ENCODE results near the gene VASP.

VASP gene

DNA sequence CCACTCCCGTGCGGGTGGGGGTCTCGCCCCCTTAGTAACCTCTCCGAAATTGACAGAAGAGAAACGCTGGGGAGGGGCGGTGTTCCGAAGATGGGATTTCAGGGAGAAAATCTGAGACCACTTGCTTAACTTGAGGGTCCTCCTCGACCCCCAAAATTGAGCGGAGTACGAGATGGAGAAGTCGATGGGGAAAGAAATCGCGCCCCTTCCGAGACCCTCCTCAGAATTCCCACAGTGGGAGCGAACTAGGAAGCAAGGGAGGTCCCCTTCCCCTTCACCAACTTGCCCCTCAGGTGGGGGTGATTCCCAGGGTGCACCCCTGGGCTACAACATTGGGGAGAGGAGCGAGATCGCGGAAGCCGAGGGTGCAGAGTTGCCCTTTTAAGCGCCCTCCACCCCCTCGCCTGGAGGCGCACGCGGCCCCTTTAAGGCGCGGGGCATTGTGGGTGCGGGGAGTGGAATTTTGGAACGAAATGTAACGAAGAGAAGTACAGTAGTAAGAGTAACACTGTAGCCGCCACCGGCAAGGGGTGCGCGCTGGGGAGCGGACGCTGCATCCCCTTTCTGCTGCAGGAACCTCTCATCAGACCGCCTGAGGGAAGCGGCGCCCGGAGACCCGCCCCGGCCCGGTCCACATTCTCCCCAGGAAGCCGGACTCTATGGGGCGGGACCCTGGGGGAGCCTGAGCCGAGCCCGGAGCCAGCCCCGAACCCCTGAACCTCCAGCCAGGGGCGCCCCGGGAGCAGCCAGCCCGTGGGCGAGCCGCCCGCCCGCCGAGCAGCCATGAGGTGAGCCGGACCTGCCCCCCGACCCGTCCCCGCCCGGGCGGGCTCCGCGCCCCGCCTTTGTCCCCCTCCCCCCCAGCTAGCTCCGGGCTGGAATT is at the start of gene VASP:
TSS of gene VASP (plus strand) at position 491 of the 883 bp plus-strand sequence. CDS start at position 784, 293 bp downstream.
- peak; percentile 51 for DNase-seq

DNA sequence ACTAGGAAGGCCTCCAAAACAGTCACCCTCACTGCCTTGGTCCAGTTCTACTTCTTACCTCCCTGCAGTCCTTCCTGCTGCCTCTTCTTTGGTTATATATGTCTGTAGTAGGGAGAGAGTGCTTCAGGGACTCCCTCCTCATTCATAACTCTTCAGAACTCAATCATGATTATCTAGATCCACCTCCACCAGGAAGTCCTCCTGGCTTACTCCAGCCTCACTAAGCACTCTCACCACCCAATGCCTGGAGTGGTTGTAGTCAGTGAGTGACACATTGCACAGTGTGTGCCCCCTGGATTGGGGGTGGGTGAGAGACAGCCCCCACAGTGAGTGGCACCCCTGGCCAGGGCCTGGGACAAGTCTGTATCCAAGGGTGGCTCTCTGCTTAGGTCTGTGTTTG is 49.5 kb upstream of the VASP start:
- DNase-seq = no peak

DNA sequence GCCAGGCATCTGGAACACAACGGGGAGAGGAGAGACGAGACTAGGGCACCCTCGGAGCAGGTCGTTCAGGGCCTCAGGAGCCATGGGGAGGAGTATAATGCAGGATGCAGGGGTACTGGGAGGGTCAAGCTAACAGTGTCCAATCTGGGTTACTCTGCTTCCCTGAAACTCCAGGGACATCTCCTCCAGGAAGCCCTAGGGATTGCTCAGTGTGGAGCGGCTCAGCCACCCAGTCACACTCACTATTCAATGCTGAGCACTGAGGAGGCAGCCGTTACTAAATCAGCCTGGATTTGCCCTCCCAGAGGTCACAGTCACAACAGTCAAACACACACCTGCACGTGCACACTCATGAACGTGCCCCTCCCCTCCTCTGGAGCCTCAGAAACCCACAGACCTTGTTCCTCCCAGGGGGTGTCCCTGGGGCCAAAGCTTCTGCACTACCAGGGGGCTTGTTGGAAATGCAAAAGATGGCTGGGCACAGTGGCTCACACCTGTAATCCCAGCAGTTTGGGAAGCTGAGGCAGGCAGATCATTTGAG is 46.4 kb upstream of the VASP start:
- no peak for DNase-seq

DNA sequence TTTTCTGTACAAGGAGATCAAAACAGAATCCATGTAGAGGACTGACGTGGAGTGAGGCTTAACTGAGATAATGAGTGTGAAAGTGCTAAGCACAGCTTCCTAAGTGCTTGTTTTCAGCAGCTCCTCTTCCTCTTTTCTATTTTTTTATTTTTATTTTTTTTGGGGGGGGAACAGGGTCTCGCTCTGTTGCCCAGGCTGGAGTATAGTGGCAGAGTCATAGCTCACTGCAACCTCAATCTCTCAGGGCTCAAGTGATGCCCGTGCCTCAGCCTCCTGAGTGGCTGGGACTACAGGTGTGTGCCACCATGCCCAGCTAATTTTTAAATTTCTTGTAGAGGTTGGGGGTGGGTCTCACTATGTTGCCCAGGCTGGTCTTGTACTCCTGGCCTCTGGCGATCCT is 45.1 kb upstream of the VASP start:
- DNase-seq = no peak

DNA sequence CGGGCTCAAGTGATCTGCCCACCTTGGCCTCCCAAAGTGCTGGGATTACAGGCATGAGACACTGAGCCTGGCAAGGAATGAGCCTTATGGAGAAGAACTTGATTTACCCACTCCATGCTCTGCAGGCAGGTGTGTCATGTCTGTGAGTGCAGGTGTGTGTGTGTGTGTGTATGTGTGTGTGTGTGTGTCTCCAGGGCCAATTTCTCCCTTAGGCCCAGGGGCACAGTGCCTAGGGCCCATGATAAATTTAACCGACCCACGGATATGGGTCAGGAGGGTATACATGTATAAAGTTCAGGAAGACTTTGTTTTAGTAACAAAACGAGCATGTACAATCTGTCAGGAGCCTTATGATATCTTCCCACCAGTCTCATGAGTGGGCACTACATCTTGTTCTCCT is 44.0 kb upstream of the VASP start:
- no peak for DNase-seq

DNA sequence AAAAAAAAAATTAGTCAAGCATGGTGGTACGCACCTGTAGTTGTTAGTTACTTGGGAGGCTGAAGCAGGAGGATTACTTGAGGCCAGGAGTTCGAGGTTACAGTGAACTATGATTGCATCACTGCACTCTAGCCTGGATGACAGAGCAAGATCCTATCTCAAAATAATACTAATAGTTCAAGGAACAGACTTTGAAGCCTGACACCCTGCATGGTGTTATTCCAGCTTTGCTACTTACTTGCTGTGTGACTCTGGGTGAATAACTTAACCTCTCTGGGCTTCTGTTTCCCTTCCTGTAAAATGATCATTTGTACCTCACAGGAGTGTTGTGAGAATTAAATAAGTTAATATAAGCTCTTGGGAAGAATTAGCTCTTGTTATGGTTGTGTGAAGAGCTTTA is 43.0 kb upstream of the VASP start:
- no peak for DNase-seq

DNA sequence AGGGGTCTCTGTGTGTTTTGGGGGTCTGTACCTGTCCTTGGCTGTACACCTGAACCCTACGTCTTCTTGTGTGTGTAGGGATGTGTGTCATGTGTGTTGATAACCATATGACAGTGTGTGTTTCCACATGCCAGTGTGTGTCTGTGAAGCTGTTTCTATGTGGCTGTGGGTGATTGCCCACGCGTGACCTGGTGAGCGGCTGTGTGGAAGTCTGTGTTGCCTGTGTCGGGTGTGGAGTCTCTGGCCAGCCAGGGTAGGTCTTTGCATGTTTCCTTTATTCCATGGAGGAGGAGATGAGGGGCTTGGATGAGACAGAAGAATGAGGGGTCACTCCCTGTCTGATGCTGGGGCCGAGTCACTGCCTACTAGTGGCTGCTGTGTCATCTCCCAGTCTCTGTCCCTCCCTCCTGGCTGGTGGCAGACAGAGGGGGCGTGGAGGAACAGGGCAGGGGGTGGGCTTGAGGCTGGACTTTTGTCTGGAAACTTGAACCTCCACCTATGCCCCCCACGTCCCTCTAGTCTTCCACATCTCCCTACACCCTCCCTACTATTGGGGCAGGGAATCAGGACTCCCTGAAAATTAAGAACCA is 42.3 kb upstream of the VASP start:
- no peak for DNase-seq

DNA sequence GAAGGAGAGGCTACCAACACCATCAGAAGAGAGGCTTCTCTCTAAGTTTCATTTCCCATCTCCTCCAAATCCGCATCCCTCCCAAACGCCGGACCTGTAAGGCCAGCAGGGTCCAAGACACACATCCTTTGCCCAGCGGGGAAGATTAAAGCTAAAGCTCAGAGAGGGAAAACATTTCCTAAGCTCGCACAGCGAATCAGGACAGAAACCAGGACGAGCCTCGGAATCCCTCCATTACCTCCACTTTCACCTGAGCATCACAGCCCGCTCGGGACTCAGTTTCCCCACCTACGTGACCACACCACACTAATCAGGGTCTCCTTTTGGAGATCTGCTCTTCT is 40.2 kb upstream of the VASP start:
- DNase-seq = no peak

DNA sequence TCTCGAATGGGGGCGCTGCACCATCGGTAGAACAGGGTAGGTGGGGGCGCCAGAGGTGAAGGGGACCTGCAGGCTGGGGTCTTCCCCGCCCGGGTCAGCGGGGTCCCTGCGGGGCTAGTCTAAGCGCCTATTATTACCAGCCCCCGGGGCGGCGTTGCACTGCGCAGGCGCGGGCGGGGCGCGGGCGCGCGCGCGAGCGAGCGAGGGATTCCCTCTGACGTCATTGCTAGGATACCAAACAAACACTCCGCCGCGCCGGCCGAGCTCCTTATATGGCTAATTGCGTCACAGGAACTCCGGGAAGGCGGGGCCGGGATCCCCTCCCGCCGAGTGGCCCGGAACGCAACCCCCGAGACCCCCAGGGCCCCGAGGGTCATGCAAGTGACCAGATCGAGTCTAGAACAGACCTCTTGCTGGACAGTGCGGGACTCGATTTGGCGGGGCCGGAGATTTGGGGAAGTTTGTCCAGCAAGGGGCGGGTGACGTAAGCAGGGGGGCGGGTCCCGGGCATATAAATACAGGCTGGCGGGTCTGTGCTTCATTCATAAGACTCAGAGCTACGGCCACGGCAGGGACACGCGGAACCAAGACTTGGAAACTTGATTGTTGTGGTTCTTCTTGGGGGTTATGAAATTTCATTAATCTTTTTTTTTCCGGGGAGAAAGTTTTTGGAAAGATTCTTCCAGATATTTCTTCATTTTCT is 39.7 kb upstream of the VASP start, which contains the start of gene FOSB:
TSS of gene FOSB (plus strand) at position 541 of the 703 bp plus-strand sequence. CDS start 591 bp downstream, outside the sequence.
- DNase-seq = peak; percentile 43

DNA sequence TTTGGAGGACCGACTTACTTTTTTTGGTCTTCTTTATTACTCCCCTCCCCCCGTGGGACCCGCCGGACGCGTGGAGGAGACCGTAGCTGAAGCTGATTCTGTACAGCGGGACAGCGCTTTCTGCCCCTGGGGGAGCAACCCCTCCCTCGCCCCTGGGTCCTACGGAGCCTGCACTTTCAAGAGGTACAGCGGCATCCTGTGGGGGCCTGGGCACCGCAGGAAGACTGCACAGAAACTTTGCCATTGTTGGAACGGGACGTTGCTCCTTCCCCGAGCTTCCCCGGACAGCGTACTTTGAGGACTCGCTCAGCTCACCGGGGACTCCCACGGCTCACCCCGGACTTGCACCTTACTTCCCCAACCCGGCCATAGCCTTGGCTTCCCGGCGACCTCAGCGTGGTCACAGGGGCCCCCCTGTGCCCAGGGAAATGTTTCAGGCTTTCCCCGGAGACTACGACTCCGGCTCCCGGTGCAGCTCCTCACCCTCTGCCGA is 39.1 kb upstream of the VASP start:
- DNase-seq = no peak

DNA sequence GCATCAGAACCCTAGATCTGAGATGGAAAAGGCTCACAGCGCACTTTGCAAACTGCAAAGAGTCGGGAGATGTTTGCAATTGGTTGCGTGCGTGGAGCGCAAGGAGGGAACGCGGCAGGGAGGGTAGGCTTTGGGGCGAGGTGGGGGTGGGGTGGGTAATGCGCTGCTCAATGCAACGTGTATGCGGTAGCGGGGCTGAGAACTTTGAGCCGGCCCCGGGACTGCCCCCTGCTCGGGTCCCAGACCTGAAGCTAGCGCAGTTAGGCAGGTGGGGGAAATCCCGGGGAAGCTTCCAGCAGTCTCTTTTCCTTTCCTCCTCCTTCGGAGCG is 38.5 kb upstream of the VASP start:
- DNase-seq = no peak

DNA sequence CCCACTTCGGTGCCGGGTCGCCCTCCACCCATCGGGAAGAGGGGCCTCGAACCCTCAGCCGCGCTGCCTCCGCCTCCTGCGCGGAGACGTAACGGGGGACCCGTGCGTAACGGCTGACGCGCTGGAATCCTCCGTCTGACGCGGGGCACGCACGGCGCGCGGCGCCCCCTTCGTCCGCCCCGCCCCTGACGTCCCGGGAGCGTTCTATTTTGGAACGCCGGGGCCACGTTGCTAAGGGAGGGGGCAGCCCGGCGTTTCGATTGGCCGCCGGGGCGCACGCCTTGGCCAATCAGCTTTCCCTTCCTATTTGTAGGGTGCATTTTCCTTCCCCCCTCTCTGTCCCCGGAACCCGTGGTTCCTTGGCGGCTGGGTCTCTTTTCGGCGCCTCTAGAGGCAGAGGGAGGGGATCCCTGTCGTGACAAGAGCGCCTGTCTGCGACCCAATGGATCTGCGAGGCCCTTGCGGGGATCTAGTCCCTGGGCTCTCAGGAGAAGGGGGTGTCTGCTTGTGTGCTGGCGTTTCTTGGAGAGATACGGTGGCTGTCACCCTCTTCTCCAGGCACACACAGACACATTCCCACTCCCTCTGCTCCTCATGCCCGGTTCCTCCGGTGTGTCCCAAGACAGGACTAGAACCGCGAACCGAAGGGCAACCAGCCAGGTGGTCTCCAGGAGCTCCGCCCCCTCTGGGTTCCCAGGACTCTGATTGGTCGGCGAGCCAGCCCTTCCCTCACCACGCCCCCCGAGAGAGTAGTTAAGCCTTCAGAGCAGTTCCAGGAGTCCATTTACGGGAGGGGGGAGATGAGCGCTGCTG is 37.9 kb upstream of the VASP start:
- peak; percentile 80 for DNase-seq

DNA sequence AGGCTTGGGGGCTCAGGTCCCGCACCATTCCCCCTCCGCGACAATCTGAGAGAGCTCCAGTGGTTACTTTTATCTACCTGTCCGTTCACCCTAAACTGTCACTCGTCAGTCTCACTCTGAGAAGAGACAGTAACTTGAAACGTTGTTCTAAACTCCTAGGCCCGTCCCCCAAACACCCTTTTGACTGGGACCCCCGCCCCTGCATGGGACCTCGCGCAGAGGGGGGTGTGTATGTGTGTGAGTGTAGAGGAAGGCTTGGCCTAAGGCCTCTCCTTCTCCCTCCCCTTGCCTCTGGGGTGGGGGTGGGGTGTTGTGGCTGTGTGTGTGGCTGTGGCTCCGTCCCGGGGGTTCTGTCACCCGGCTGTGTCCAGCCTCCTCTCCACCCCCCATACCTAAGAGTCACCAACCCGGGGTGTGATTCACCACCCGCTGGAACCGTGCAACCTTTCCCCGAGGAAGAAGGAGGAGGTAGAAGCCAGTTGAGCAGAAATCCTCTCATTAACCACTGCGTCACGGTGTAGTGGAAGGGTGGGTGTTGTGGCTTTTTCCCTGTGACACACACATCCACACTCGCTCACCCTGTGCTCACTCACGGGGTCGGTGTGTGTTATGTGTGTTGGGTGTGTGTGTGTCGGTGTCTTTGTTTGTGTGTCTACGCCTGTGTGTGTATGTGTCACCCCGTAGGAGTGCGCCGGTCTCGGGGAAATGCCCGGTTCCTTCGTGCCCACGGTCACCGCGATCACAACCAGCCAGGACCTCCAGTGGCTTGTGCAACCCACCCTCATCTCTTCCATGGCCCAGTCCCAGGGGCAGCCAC is 37.1 kb upstream of the VASP start:
- DNase-seq = no peak

DNA sequence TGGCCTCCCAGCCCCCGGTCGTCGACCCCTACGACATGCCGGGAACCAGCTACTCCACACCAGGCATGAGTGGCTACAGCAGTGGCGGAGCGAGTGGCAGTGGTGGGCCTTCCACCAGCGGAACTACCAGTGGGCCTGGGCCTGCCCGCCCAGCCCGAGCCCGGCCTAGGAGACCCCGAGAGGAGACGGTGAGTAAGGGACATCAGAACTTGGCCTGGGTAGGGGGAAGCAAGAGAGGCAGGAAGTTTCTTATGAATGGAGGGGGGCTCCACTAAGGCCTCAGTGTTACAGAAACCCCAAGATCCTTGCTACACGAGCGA is 36.6 kb upstream of the VASP start:
- no peak for DNase-seq

DNA sequence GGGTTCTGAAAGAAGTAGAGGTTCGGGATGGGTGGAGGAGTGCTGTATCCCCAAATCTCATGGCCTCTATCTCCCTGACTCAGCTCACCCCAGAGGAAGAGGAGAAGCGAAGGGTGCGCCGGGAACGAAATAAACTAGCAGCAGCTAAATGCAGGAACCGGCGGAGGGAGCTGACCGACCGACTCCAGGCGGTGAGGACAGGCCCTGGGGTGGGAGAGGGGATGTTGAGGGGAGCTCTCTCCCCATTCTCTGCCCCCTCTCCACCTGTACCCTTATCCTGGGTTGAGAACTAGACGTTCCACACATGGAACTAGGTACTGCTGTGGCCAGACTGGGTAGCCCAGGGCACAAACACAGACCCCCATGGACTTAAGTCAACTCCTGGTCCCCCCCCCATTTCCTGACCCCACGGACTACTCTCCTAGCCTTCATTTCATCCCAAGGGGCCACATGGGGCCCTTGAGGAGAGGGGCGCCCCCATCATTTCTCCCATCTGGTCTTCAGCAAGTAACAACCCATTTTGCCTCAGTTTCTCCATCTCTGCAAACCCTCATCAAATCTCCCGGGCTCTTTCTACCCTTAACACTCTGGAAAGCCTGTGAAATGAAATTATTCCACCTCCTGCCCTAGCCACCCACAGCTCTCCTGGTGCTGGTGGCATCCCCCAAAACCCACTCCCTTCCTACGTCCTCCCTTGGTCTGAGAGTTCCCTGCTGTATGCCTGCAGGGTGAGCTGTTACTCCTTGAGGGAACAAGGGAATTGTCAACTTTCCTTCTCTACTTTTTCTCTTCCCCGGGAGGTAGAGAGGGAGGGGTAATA is 36.0 kb upstream of the VASP start:
- DNase-seq = no peak

DNA sequence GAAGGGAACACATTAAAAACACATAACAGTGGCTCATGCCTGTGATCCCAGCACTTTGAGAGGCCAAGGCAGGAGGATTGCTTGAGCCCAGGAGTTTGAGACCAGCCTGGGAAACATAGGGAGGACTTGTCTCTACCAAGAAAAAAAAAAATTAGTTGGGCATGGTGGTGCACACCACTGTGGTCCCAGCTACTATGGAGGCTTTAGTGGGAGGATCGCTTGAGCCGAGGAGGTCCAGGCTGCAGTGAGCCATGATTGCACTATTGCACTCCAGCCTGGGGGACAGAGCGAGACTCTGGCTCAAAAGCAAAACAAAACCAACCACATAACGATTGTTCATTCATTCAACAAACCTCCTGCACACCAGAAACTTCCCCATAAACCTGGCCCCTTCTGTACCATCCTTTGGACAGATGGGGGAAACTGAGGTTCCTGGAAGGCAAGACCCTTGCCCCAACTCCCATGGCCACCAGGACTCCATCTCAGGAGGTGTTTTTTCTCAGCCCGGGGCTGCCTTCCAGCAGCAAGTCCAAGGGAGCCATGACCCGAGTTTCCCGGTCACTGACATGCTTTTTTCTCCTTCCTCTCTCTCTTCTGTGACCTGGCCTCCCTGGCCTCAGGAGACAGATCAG is 35.2 kb upstream of the VASP start:
- DNase-seq = no peak

DNA sequence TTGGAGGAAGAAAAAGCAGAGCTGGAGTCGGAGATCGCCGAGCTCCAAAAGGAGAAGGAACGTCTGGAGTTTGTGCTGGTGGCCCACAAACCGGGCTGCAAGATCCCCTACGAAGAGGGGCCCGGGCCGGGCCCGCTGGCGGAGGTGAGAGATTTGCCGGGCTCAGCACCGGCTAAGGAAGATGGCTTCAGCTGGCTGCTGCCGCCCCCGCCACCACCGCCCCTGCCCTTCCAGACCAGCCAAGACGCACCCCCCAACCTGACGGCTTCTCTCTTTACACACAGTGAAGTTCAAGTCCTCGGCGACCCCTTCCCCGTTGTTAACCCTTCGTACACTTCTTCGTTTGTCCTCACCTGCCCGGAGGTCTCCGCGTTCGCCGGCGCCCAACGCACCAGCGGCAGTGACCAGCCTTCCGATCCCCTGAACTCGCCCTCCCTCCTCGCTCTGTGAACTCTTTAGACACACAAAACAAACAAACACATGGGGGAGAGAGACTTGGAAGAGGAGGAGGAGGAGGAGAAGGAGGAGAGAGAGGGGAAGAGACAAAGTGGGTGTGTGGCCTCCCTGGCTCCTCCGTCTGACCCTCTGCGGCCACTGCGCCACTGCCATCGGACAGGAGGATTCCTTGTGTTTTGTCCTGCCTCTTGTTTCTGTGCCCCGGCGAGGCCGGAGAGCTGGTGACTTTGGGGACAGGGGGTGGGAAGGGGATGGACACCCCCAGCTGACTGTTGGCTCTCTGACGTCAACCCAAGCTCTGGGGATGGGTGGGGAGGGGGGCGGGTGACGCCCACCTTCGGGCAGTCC is 34.5 kb upstream of the VASP start:
- DNase-seq = no peak

DNA sequence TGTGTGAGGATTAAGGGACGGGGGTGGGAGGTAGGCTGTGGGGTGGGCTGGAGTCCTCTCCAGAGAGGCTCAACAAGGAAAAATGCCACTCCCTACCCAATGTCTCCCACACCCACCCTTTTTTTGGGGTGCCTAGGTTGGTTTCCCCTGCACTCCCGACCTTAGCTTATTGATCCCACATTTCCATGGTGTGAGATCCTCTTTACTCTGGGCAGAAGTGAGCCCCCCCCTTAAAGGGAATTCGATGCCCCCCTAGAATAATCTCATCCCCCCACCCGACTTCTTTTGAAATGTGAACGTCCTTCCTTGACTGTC is 34.0 kb upstream of the VASP start:
- DNase-seq = no peak

DNA sequence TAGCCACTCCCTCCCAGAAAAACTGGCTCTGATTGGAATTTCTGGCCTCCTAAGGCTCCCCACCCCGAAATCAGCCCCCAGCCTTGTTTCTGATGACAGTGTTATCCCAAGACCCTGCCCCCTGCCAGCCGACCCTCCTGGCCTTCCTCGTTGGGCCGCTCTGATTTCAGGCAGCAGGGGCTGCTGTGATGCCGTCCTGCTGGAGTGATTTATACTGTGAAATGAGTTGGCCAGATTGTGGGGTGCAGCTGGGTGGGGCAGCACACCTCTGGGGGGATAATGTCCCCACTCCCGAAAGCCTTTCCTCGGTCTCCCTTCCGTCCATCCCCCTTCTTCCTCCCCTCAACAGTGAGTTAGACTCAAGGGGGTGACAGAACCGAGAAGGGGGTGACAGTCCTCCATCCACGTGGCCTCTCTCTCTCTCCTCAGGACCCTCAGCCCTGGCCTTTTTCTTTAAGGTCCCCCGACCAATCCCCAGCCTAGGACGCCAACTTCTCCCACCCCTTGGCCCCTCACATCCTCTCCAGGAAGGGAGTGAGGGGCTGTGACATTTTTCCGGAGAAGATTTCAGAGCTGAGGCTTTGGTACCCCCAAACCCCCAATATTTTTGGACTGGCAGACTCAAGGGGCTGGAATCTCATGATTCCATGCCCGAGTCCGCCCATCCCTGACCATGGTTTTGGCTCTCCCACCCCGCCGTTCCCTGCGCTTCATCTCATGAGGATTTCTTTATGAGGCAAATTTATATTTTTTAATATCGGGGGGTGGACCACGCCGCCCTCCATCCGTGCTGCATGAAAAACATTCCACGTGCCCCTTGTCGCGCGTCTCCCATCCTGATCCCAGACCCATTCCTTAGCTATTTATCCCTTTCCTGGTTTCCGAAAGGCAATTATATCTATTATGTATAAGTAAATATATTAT is 33.3 kb upstream of the VASP start:
- DNase-seq = no peak
